Hepatocyte (in vitro differentiated cells): ENCODE measurements around the gene FIBCD1. TPM values are rescaled to one million over a fixed set of nuclear protein-coding genes. Genes with fewer than 3 reads are reported as not detected.

Source experiments
- DNase-seq: peaks from one replicate; pipeline ENCODE4 v3.0.0-alpha.2; 2016; ENCODE audit warnings: low spot score
- H2AFZ ChIP-seq: fragments of 200-600 bp; sonication (generic); 2 replicates; pipeline ENCODE4 v1.6.0; 2016; ENCODE audit warnings: antibody characterized with exemption, mild to moderate bottlenecking
- H3K27ac ChIP-seq: fragments of 200-600 bp; sonication (generic); 2 replicates; pipeline ENCODE4 v1.5.1; 2016; ENCODE audit warnings: mild to moderate bottlenecking
- H3K27me3 ChIP-seq: fragments of 200-600 bp; sonication (generic); 2 replicates; pipeline ENCODE4 v1.6.1; 2016
- H3K36me3 ChIP-seq: fragments of 200-600 bp; sonication (generic); replicated peaks from 2 replicates; pipeline ENCODE4 v1.5.1; 2016; ENCODE audit warnings: low read depth; ENCODE audit not compliant: insufficient read depth
- H3K4me1 ChIP-seq: fragments of 200-600 bp; sonication (generic); 2 replicates; pipeline ENCODE4 v1.5.1; 2016; ENCODE audit warnings: mild to moderate bottlenecking, moderate library complexity; ENCODE audit not compliant: insufficient read depth
- H3K4me2 ChIP-seq: fragments of 200-600 bp; sonication (generic); 2 replicates; pipeline ENCODE4 v1.6.0; 2016
- H3K4me3 ChIP-seq: fragments of 200-600 bp; sonication (generic); 2 replicates; pipeline ENCODE4 v1.5.1; 2016; ENCODE audit warnings: mild to moderate bottlenecking
- H3K79me2 ChIP-seq: fragments of 200-600 bp; sonication (generic); 2 replicates; pipeline ENCODE4 v1.6.0; 2017; ENCODE audit warnings: mild to moderate bottlenecking
- H3K9me2 ChIP-seq: fragments of 200-600 bp; sonication (generic); replicated peaks from 2 replicates; pipeline ENCODE4 v1.6.0; 2017; ENCODE audit warnings: mild to moderate bottlenecking; ENCODE audit not compliant: insufficient read depth
- H3K9me3 ChIP-seq: fragments of 200-600 bp; sonication (generic); 2 replicates; pipeline ENCODE4 v1.5.1; 2016; ENCODE audit warnings: low read depth, mild to moderate bottlenecking
- H4K20me1 ChIP-seq: fragments of 200-600 bp; sonication (generic); 2 replicates; pipeline ENCODE4 v1.6.0; 2016; ENCODE audit warnings: mild to moderate bottlenecking; ENCODE audit not compliant: insufficient read depth, poor library complexity, severe bottlenecking
- CTCF ChIP-seq: fragments of 200-600 bp; sonication (generic); IDR thresholded peaks from 2 replicates; pipeline ENCODE4 v1.5.1; 2016; ENCODE audit warnings: antibody characterized with exemption, mild to moderate bottlenecking; ENCODE audit not compliant: poor library complexity
- EZH2 ChIP-seq: fragments of 200-600 bp; sonication (generic); IDR thresholded peaks from 2 replicates; pipeline ENCODE4 v1.6.1; 2016; ENCODE audit warnings: antibody characterized with exemption, mild to moderate bottlenecking, borderline replicate concordance
- EZH2phosphoT487 ChIP-seq: fragments of 200-600 bp; sonication (generic); IDR thresholded peaks from one replicate; pipeline ENCODE4 v1.6.1; 2018; ENCODE audit warnings: antibody characterized with exemption, mild to moderate bottlenecking, low read depth, moderate library complexity; ENCODE audit not compliant: unreplicated experiment, severe bottlenecking
- whole genome bisulfite sequencing: methylation state at CpG from one replicate; pipeline ENCODE4 v1.1.6; 2016; ENCODE audit warnings: low lambda C conversion rate; ENCODE audit errors: missing lambda C conversion rate; 5-methylcytosine and 5-hydroxymethylcytosine counted together
- polyA plus RNA-seq: library from polyadenylated mRNA; unstranded; fragments of >200 nt; fragmentation: Nextera tagmentation; extraction: Ambion mirVana; gene quantifications from 2 replicates; pipeline ENCODE4 v1.2.1, GENCODE V29; 2016
- total RNA-seq: library from RNA; depleted of rRNA; stranded (reverse); fragments of >200 nt; gene quantifications from 2 replicates; pipeline ENCODE4 v1.2.3, GENCODE V29; 2014

Gene FIBCD1
- total and polyA plus RNA-seq, 2 experiments from 2014 or later: 0.33 TPM; not detected in 1

- Histone ChIP-seq H3K9me3 (no peaks in the 10 kb centered on the region), H3K4me3 (no peak overlapping the region), H3K27me3 (no peaks in the 10 kb centered on the region), H3K4me1 (no peaks in the 10 kb centered on the region), H3K36me3 (no peaks in the 10 kb centered on the region), H2AFZ (no peak overlapping the region), H3K79me2 (peaks cover 27% of the 10 kb centered on the region), H3K9me2 (no peaks in the 10 kb centered on the region), H3K4me2 (no peak overlapping the region), H4K20me1 (peaks cover 22% of the 10 kb centered on the region), H3K27ac (no peak overlapping the region)
- TF ChIP-seq EZH2phosphoT487 (no peak), CTCF (no peak), EZH2 (no peak)
- DNase-seq: no peak
- WGBS: 94% methylated on average over 5 of the region's 5 CpGs
Observed at GRCh38 chr9:130874783-130875182, 64.3 kb downstream of the FIBCD1 start.

- Histone ChIP-seq H3K36me3 (no peaks in the 10 kb centered on the region), H3K4me3 (no peak overlapping the region), H3K79me2 (peaks cover 36% of the 10 kb centered on the region), H3K9me3 (no peaks in the 10 kb centered on the region), H2AFZ (no peak overlapping the region), H3K9me2 (no peaks in the 10 kb centered on the region), H3K4me2 (no peak overlapping the region), H3K4me1 (peaks cover 8% of the 10 kb centered on the region), H3K27ac (no peak overlapping the region), H4K20me1 (peaks cover 30% of the 10 kb centered on the region), H3K27me3 (no peaks in the 10 kb centered on the region)
- 92% methylated on average over 8 of the region's 8 CpGs for WGBS
- DNase-seq: no peak
- TF ChIP-seq CTCF (no peak), EZH2 (no peak), EZH2phosphoT487 (no peak)
Observed at GRCh38 chr9:130873966-130874365, 65.1 kb downstream of the FIBCD1 start.

- Histone ChIP-seq H3K27me3 (no peaks in the 10 kb centered on the region), H3K9me2 (no peaks in the 10 kb centered on the region), H3K79me2 (peaks cover 45% of the 10 kb centered on the region), H3K4me3 (no peak overlapping the region), H3K27ac (no peak overlapping the region), H3K4me1 (peaks cover 8% of the 10 kb centered on the region), H3K4me2 (no peak overlapping the region), H4K20me1 (peaks cover 39% of the 10 kb centered on the region), H3K9me3 (no peaks in the 10 kb centered on the region), H2AFZ (no peak overlapping the region), H3K36me3 (no peaks in the 10 kb centered on the region)
- 96% methylated on average over 15 of the region's 15 CpGs for WGBS
- DNase-seq: no peak
- TF ChIP-seq EZH2phosphoT487: no peak
- TF ChIP-seq EZH2: no peak
- TF ChIP-seq CTCF: no peak
Observed at GRCh38 chr9:130872912-130873503, 66.0 kb downstream of the FIBCD1 start.
